ENCODE measurements around the gene CD200R1L.

The CD200R1L gene

DNA sequence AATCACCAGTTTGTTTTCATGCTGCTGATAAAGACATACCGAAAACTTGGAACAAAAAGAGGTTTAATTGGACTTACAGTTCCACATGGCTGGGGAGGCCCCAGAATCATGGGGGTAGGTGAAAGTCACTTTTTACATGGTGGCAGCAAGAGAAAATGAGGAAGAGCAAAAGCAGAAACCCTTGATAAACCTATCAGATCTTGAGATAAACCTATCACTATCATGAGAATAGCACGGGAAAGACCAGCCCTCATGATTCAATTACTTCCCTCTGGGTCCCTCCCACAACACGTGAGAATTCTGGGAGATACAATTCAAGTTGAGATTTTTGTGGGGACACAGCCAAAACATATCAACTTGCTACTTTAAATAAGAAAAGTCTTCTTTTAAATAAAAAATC lies 28.9 kb downstream of the CD200R1L start:
- DNase-seq: no peak

DNA sequence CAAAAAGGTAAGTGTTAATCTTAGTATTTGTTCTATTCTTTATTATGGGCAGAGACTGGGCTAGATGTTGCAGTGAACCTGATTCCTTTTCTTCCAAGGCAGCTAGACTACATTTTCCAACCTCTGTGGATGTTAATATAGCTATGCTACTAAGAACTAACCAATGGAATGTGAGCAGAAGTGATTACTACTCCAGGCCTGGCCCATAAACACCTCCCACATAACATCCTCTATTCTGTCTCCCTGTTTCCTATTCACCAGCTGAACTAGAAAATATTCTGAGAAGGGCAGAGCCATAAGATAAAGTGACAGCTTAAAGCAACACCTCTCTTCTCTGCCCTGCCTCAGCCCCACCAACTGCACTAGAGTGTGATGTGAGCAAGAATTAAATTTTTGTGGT lies 29.4 kb downstream of the CD200R1L start:
- no peak for DNase-seq

DNA sequence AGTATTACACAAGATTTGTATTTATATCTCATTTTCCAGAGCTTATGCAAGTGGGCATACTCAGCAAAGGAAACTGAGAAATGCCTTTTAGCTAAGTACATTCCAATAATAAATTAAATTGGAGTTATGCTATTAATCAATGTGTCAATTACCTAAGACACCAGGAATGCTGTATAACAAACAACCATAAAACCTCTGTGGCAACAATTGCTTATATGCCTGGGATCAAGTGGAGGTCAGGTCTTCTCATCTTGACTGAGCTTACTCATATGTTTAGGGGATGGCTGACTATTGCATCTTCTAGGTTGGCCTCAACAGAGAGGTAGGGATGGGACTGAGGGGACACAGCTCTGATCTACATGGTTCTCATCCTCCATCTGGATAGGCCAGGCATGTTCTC lies 30.7 kb downstream of the CD200R1L start:
- no peak for DNase-seq

DNA sequence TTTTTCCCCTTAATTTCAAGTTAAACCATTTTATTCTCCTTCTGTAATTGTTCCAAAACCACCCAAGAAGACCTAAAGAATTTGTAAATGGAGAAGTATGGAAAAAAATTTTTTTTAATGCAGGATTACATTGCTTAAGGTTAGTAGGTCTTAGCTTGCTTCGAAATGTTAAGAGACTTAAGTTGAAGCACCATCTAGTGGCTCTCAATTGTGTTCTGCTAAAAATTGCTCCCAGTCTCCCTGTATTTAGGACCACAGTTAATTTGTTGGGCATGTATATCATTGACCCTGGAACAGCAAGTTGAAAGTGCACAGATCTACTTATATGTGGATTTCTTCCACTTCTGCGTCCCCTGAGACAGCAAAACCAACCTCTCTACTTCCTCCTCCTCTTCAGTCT lies 32.4 kb downstream of the CD200R1L start:
- DNase-seq: no peak

DNA sequence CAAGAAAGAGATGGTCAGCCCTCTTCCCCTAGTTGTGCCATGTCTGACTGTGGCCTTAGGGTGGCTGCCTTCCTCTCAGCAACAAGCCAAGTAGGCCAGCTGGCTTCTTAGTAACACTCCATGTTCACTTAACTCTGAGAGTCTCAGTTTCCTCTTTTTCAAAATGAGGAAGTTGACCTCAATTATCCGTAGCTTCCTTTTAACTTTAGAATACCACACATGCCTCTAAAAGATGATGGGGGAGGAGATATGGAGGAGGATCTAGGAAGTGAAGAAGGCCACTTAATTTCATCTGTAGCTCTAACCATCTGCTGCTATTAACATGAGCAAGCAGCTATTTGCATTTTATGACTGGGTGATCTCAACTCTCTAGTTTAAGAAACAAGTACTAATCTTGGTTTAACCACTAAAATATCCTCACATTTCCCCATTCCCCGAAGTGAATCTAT lies 32.9 kb downstream of the CD200R1L start:
- DNase-seq: no peak

DNA sequence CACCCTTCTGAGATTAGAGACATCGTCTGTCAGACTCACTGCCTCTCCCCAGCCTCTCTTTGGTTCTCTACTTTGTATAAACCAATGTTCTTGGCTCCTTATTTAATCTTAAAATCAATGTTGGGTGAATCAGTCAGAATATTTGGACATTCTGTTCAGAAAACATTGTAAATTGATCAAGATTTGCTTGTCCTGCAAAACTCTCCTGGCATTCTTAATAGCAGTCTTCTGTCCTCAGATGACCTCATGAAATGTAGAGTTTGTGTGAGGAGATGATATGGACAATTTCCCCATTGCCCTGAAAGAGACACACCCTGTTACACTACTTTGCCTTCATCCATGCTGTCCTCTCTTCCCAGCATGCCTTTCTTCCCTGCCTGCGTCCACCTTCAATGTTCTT lies 33.6 kb downstream of the CD200R1L start:
- no peak for DNase-seq

DNA sequence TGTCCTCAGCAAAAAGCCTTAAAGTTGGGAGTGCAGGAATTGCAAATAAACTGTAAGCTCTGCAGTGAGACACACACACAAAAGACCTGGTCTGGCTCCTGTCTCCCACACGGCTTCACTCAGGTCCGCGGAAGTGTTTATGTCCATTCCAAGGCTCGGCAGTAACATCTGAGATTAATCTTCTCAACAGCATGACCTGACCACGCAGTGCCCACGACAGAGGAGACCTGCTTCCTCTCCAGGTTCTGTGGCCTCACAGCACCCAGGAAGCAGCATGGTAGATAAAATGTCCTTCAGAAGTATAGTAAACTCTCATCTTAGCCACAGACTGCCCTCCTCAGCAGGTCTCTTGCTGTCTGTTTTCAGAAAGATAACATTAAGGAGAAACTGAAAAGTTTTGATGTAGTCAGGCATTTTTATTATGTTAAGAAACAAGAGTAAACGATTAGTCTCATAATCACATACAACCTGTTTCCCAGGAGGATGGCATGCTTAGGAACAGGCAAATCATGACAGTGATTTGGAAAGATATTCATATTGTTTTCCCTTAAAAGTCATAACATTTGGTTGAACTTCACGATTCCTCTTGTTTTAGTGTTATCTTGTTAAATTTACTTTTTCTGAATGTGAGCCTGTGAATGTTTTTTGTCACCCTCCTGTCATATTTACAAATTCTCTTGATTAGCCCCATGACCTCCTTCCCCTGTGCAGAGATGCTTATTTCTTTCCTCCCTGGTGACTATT lies 34.6 kb downstream of the CD200R1L start:
- DNase-seq: no peak

DNA sequence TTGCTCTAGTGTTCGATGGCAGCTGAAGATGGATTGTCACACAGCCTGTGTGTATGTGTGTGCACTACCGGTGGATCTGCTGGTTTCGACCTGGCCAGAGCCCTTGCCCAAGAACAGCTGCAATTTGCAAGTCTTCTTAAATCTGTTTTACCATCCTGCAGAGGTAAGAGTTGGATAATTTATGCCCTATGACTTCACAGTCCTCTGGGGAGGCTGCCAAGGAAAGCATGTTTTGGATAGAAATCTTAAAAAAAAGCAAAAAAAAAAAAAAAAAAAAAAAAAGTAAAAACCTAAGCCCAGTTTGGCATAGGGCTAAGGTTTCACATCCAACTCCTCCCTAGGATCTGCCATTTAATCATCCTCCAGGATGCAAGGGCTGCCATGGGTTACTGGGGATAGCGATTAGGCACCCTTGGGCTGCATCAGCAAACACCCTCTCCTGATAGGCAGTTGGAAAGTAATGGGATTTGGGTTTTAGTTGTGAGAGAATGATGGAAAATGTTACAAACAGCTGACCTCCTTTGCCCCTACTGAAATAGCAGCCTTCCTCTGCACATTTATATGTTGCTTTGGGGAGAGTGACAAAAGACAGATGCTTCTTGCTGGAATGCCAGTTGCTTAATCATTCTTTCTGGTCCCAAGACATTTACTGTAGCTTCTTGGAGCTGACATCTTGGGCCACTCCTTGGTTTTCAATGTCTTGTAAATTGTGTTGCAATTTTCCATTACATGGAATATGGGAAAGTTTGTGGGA lies 35.4 kb downstream of the CD200R1L start:
- DNase-seq: no peak

DNA sequence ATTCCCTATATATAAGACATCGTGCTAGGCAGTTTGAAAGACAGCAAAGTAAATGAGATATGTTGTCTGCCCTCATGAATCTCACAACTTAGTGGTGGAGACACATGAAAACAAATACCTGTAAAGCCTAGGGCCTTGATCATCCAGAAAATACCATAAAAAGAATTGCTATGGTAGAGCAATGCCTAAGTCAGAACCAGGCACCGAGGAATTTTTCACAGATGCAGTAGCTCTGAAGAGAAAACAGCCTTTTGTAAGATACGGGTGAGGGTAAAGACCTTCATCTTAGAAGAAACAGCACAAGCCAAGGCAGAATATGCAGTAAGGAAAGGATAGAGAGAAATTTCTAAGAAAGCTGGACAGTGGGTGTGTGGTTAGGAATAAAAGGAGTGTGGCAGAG lies 36.1 kb downstream of the CD200R1L start:
- no peak for DNase-seq

DNA sequence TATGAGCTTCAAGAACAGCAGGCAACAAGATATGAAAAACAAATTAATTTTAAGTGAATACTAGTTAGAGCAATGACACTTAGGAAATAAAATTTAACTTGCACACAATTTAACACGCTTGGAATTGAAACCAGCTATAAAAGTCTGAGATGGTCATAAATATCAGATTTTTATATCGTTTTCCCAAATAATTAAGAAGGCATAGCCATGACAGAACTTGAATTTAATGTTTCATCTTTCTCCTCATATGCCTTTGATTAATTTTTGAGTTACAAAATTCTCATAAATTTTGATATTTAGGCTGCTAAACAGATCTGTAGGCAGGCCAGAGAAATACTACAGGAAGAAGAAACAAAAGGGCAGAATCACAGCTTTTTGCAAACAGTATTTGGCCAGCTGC lies 38.5 kb downstream of the CD200R1L start:
- no peak for DNase-seq

DNA sequence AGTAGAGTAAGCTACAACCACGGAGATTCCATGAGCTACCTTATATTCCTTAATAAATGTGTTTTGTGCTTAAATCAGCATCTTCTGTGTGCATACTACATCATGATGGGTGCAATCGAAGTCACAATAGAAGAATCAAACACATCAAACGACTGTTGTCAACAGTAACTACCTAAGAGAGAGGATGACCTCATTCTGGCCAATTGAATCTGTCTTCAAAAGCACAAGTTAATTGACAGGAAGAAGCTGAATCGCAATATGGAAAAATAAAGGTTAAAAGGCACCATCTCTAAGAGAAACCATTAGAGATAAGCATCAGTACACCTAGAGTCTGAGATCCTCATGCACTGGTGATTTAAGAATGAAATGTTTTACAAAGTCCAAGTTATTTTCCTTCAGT lies 39.0 kb downstream of the CD200R1L start:
- DNase-seq: no peak

DNA sequence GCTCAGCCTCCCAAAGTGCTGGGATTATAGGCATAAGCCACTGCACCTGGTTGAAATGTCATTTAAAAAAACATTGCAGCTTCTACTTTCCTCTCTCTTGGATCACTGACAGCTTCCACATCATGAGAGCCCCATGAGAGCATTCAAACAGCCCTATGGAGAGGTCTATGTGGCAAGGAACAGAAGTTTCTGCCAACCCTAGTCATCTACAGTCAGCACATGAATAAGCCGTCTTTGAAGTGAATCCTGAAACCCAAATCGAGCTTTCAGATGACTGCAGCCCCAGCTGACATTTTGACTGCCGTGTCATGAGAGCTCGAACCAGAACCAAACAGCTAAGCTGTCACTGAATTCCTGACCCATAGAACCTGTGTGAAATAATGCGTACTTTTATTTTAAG lies 39.8 kb downstream of the CD200R1L start:
- no peak for DNase-seq

DNA sequence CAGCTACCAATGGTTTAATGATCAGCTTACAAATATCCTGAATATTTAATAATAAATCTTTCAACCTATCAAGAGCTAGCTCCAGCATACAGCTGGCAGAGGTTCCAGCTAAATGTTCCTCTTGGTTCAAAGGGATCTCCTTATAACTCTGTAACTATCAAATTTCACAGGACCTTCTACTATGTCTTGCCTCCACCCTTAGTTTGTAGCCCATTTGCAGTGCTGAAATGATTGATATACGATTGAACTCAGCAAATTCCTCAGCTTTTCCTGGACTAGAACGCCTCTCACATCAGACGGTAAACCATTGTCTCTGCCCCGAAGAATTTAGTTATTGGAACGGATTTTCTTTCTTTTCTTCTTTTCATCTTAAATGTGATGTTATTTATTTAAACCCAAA lies 41.5 kb downstream of the CD200R1L start:
- no peak for DNase-seq

DNA sequence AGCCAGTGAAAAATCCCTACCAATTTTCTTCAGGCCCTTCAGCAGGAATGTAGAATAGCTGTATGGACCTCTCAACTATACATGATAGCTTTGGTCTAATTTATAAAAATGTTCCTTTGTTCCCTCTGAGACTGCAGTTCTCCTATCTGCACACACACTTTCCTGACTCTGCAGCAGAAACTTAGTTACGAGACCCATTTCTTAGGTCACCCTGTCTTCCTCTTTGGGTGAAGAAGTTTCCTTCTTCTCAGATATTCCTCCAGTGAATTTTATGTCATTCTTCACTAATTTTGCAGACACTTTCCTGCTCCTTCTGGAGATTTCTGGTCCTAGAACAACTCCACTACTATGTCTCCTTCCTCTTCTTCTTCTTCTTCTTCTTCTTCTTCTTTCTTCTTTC lies 42.6 kb downstream of the CD200R1L start:
- no peak for DNase-seq

DNA sequence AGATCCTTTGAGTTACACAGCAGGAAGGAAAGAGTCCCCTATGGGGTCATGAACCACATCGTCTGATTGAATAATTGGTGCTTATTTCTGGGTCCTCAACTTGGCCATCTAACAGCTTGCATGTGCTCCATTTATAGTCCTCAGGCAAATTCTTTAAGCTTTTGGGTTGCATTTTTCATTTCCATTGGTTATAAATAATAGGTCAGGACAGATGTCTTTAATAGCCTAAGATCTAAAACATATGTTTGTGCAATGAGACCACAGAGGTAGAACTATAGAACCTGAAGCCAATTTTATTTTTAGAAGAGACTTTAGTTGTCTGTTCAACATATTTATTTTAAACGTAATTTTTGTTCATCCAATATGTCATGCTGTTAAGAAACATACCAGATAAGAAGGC lies 43.2 kb downstream of the CD200R1L start:
- DNase-seq: no peak

DNA sequence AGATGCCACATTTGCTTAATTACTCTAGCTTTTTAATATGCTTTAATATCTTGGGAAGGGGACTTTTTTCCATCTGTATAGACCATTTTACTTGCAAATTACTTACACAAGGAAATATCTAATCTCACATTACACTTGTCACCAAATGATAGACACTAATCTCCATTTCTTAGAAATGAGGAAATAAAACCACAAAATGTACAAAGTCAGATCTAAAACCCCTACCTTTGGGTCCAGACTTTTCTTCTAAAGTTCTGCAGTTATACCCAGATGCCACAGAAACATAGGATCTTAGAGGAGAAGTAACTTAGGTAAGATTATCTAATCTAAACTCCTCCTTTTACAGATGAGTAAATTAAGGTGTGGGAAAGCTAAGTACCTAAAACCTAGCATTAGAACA lies 44.3 kb downstream of the CD200R1L start:
- DNase-seq: no peak

DNA sequence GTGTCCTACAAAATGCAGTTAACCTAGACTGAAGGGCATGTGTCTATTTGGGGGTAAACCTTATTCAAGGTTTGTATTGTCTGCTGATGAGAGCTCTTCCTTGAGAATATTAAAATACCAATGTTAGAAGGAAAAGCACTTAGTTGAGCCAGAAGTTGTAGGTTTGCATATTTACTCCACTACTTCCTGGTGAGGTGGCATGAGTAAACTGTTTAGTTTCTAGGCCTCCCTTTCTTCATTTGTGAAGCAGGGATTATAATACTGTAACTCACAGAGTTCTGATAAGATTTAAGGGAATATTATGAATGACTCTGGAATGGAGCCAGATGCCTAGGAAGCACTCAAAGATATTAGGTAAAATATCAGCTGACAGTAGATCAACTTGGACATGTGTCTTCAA lies 46.7 kb downstream of the CD200R1L start:
- DNase-seq: no peak

DNA sequence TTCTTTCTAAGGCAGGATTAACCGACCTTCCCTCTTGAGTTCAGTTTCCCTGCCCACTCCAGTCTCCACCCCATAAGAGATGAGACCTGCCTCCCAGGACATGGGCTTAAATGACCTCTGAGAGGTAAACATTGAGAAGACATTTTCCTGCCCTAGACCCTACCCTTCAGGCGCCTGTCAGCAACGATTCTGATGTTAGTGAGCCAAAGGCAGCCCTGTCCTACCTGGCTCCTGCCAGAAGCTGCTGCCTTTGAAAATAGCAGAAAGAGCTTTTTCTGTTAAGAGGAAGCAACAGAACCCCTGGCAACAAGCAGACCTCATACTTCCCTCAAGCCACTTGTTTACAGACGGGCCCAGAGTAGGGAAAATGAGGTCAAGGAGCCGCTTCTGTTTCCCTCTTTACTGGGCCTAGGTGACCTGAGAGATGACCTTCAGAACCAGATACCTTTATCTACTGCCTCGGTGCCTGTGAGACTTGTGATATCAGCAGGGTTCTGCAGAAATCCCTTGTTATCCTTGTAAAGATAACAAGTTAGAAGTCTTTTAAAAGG lies 52.0 kb downstream of the CD200R1L start:
- DNase-seq: no peak

DNA sequence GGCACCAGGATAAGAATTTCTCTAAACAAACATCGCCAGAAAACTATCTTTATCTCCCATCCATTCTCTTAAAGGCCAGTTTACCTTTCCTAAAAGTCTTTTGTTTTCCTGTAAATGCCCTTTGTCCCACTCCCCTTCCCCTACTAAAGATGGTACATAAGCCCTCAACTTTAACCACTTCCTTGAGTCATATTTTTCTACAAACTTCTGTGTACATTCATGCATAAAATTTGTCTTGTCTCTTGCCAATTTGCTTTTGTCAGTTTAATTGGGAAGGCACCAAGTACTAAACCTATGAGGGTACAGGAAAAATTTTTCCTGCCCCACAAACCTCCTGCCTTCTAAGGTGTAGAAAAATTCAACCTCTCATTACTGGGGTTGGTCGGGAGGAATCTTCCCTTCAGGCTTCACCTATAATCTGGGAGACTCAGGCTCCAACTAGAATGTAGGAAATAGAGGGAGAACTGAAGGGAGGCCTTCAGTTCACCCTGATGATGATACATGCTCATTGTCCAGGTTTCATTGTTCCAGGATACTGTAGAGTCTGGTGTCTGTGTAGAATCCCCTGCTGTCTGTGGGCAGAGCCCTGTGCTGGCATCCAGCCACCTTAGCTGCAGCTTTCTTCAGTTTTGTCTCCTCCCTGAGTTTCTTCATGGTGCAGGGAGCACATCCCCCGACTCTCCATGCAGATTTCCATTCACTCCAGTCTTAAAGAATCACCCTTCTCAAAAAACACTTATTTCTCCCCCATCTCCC lies 53.2 kb downstream of the CD200R1L start:
- no peak for DNase-seq

DNA sequence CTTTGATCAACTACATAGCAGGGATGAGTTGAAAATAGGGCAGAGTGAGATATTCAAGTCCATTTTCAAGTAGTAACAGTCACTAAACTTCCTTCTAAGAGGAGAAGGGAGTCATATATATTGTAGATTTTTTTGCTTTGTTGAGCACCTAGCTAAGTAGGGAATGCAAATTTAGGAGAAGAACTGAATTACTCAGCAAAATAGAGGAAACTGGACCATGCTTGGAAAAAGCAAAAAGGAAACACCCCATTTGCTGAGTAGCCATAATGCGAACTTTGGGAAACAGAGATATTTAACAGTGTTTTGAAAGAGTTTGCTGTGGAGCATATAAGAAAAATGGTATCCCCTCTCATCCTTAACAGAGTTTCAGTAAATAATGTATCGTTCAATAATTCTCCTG lies 54.9 kb downstream of the CD200R1L start:
- DNase-seq: no peak

DNA sequence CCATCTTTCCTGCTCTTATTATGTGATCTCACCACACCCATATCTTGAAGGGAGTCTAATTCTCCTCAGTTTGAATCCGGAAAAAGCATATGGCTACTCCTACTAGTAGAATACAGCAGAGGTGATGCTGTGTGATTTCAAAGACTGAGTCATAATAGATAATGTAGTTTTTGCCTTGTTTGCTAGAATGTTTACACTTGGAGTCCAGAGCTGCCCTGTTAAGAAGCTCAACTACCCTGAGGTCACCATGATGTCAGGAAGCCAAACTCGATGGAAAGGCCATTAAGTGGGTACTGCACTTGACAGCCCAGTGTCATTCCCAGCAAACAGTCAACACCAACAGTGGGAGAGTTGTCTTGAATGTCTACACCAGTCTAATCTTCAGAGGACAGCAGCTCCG lies 56.9 kb downstream of the CD200R1L start:
- no peak for DNase-seq

DNA sequence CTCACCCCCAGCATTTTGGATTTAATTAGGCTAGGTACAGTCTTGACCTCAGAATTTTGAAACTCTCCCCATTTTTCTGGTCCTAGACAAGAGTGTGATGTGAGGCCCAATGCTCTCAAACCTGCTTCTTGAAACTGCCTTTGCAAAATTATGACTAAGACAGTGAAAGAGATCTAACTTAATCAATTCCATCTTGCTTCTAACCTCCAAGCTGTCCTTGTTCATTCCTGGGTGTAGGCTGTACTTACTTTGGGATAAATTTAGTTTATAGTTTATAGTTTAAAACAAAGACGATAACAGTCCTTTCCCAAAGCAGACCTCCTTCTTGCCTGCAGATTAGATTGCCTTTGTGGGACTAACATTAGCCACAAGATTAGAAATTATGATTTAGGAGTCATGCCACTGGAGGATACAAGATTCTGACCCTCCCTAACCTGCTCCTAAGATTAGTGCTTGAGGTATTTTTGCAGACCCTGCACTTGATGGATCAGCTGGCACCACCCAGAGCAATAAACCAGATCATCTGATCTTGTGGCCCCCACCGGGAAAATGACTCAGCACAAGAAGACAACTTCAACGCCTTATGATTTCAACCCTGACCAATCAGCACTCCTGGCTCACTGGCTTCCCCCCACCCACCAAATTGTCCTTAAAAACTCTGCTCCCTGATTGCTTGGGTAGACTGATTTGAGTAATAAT lies 59.6 kb downstream of the CD200R1L start:
- DNase-seq: no peak

DNA sequence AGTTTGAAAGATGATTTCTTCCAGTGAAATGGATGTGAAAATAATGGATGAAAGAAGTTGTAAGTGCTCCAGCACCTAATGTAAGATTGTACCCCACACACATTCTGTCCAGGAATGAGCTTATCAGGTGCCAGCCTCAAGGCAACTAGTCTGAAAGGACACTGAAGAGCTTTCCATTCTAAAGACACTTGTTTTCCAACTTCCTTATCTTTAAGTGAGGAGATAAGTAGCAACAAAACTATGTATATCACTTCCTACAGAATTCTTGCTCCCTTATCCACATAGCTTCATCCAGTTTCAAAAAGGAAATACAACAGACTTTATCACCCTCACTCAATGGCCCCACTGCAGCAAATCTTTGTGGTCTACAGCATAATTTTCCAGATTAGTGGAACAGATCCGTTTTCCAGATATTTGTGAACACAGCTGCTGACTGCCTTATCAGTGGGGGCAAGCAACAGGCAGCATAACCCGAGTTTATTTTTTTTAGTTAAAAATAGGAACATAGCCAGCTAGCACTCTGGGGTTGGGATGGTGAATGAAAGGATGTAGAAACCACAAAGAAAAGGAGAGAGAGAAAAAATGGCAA lies 60.6 kb downstream of the CD200R1L start:
- DNase-seq: no peak

Measured in NCI-H446 (cell line).